Measurements from ENCODE around the gene MRO. TPM values are rescaled to one million over a fixed set of nuclear protein-coding genes. Genes with fewer than 3 reads are reported as not detected.
A peak's percentile ranks its signal among the peaks of the same experiment; 100 is the strongest.
"Not testable (repeated sequence)": the region's sequence is repeated elsewhere in the genome, so short reads cannot be mapped to it uniquely, and the experiment has no call there.

The MRO gene
- total RNA-seq, 6 experiments from 2014 or later, result not detected

GRCh38 chr18:50861617-50862016 is 41.8 kb upstream of the MRO start:
- Mint-ChIP-seq H3K36me3 (ENCODE audit: low read depth) (no peaks in the 10 kb centered on the region), H3K4me3 (no peak overlapping the region), H3K9me3 (no peaks in the 10 kb centered on the region), H3K4me1 (ENCODE audit: low read depth) (peaks cover 22% of the 10 kb centered on the region), H3K27me3 (ENCODE audit: insufficient read depth) (peaks cover 2% of the 10 kb centered on the region), H3K27ac (no peak overlapping the region)
- TF ChIP-seq, protein P1, sequence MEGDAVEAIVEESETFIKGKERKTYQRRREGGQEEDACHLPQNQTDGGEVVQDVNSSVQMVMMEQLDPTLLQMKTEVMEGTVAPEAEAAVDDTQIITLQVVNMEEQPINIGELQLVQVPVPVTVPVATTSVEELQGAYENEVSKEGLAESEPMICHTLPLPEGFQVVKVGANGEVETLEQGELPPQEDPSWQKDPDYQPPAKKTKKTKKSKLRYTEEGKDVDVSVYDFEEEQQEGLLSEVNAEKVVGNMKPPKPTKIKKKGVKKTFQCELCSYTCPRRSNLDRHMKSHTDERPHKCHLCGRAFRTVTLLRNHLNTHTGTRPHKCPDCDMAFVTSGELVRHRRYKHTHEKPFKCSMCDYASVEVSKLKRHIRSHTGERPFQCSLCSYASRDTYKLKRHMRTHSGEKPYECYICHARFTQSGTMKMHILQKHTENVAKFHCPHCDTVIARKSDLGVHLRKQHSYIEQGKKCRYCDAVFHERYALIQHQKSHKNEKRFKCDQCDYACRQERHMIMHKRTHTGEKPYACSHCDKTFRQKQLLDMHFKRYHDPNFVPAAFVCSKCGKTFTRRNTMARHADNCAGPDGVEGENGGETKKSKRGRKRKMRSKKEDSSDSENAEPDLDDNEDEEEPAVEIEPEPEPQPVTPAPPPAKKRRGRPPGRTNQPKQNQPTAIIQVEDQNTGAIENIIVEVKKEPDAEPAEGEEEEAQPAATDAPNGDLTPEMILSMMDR (IDR thresholded peaks at IDR 0.05), result no peak
- no peak for DNase-seq

- DNase-seq, result no peak
- no peak overlapping the region for H3K27ac Mint-ChIP-seq
- no peak overlapping the region for H3K4me3 Mint-ChIP-seq
- H3K27me3 Mint-ChIP-seq (ENCODE audit: insufficient read depth), result peaks cover 2% of the 10 kb centered on the region
- peaks cover 27% of the 10 kb centered on the region for H3K4me1 Mint-ChIP-seq (ENCODE audit: low read depth)
- no peaks in the 10 kb centered on the region for H3K9me3 Mint-ChIP-seq
- H3K36me3 Mint-ChIP-seq (ENCODE audit: low read depth), result no peaks in the 10 kb centered on the region
- TF ChIP-seq, protein P1 (IDR thresholded peaks at IDR 0.05), result no peak
Measured at GRCh38 chr18:50859793-50860555, 40.2 kb upstream of the MRO start.

DNA sequence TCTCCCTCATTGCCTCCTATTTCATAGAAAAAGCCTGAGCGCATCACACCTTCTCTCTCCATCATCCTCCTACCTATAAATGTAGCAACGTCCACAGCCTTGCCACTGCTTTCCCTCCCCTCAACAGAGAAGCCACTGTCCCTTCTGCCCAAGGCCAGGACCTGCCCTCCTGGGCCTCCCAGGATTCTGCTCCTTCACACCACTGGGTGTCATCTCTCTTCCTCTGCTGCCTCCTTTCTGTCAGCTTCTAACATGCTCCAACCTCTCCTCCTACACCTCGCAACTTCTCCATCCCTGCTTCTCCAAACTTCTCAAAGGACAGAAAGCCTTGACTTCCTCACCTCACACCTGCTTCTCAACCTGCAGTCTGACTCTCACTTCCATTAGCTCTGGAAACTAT is 37.9 kb upstream of the MRO start:
- TF ChIP-seq, protein P1 (IDR thresholded peaks at IDR 0.05), result no peak
- H3K27ac Mint-ChIP-seq, result no peak overlapping the region
- H3K27me3 Mint-ChIP-seq (ENCODE audit: insufficient read depth), result peaks cover 5% of the 10 kb centered on the region
- H3K9me3 Mint-ChIP-seq, result no peaks in the 10 kb centered on the region
- H3K36me3 Mint-ChIP-seq (ENCODE audit: low read depth), result no peaks in the 10 kb centered on the region
- H3K4me1 Mint-ChIP-seq (ENCODE audit: low read depth), result peaks cover 38% of the 10 kb centered on the region
- DNase-seq, result no peak
- no peak overlapping the region for H3K4me3 Mint-ChIP-seq

DNA sequence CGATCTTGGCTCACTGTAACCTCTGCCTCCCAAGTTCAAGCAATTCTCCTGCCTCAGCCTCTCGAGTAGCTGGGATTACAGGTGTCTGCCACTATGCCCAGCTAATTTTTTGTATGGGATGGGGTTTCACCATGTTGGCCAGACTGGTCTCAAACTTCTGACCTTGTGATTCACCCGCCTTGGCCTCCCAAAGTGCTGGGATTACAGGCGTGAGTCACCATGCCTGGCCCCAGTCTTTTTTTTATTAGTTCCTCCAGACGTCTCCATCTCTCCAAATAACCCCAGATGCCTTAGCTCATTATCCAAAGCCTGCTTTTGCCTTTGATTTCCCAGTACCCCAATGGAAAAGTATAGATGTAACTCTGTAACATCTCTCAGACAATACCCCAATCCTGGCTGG is 37.4 kb upstream of the MRO start:
- not testable (repeated sequence) for H3K36me3 Mint-ChIP-seq (ENCODE audit: low read depth); H3K27ac Mint-ChIP-seq; H3K9me3 Mint-ChIP-seq; H3K4me3 Mint-ChIP-seq; H3K27me3 Mint-ChIP-seq (ENCODE audit: insufficient read depth)
- H3K4me1 Mint-ChIP-seq (ENCODE audit: low read depth), result peaks cover 38% of the 10 kb centered on the region
- DNase-seq, result peak; percentile 46

DNA sequence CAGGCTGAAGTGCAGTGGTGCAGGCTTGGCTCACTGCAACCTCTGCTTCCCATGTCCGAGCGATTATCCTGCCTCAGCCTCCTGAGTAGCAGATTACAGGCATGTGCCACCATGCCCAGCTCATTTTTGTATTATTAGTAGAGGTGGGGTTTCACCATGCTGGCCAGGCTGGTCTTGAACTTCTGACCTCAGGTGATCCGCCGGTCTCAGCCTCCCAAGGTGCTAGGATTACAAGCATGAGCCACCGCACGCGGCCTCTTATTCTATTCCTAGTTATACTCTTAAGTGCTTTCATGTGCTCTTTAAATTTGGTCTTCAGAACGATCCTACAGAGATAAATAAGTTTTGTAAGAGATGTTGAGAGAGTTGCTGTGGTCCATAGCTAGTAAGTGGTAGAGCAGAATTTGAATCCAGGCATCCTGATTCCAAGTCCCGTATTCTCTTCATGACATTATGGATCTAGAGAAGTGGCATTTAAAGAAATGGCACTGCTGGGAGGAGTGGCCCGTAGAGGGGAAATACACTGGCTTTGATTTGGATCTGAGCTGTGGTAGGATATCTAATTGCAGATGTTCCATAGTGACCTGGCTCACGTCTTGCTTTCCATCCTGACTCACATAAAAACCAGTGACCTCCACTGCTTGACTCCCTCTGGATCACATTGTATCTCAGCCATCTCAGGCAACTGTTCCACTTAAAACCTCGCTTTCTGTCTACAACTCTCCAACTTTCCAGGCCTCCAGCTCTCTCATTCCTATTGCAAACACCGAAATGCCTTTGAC is 36.4 kb upstream of the MRO start:
- Mint-ChIP-seq H3K27ac (no peak overlapping the region; the same call in 1 of the 2 replicates), H3K27me3 (ENCODE audit: insufficient read depth) (peaks cover 5% of the 10 kb centered on the region)

More for the DNA sequence above, 36.4 kb upstream of the MRO start:
- Mint-ChIP-seq H3K4me3 (no peak overlapping the region), H3K4me1 (ENCODE audit: low read depth) (peaks cover 38% of the 10 kb centered on the region), H3K36me3 (ENCODE audit: low read depth) (no peaks in the 10 kb centered on the region), H3K9me3 (no peaks in the 10 kb centered on the region)
- TF ChIP-seq, protein P1 (IDR thresholded peaks at IDR 0.05), result no peak
- DNase-seq, result no peak
